GM12892 (cell line): ENCODE measurements around the gene LACTBL1.
"Not testable (repeated sequence)": the region's sequence is repeated elsewhere in the genome, so short reads cannot be mapped to it uniquely, and the experiment has no call there.

ENCODE experiments used
- DNase-seq: peaks from one replicate; pipeline ENCODE4 v3.0.0; 2011; ENCODE audit not compliant: insufficient read length
- FAIRE-seq: peaks from 2 replicates; lab custom pipeline; 2011; peaks lifted over from hg19 to GRCh38; lab: Jason Lieb, UNC
- POLR2A ChIP-seq: IDR thresholded peaks from 2 replicates; pipeline ENCODE4 v1.6.1; 2011; ENCODE audit warnings: low read depth, low read length, control low read depth
- POLR2AphosphoS5 ChIP-seq: IDR thresholded peaks from 2 replicates; pipeline ENCODE4 v1.6.1; 2011; ENCODE audit warnings: low read depth, low read length, control low read depth
- TAF1 ChIP-seq: IDR thresholded peaks from 2 replicates; pipeline ENCODE4 v1.6.1; 2011; ENCODE audit warnings: low read depth, mild to moderate bottlenecking, control low read depth, low read length, borderline replicate concordance

LACTBL1 gene

DNA sequence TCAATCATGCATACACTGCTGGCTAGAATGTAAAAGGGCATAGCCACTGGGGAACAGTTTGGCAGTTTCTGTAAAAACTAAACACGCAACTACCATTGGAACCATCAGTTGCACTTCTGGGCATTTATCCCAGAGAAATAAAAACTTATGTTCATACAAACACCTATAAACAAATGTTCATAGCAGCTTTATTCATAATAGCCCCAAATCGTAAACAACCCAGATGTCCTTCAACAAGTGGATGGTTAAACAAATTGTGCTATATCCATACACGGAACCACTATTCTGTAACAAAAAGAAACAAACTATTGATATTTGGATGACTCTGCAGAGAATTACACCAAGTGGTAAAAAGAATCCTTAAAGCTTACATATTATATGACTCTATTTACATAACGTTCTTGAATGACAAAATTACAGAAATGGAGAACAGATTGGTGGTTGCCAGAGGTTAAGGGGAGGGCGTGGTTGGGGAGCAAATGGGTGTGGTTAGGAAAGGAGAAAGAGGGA lies 22.8 kb downstream of the LACTBL1 start:
- no peak for DNase-seq
- FAIRE-seq, result no peak
- no peak for TF ChIP-seq POLR2A
- no peak for TF ChIP-seq POLR2AphosphoS5
- no peak for TF ChIP-seq TAF1

DNA sequence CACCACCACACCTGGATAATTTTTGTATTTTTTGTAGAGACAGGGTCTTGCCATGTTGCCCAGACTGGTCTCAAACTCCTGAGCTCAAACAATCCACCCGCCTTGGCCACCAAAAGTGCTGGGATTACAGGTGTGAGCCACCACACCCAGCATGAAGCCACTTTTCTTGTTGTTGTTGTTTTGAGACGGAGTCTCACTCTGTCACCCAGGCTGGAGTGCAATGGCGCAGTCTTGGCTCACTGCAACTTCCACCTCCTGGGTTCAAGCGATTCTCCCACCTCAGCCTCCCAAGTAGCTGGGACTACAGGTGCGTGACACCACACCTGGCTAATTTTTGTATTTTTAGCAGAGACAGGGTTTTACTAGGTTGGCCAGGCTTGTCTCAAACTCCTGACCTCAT lies 27.5 kb downstream of the LACTBL1 start:
- not testable (repeated sequence) for FAIRE-seq

DNA sequence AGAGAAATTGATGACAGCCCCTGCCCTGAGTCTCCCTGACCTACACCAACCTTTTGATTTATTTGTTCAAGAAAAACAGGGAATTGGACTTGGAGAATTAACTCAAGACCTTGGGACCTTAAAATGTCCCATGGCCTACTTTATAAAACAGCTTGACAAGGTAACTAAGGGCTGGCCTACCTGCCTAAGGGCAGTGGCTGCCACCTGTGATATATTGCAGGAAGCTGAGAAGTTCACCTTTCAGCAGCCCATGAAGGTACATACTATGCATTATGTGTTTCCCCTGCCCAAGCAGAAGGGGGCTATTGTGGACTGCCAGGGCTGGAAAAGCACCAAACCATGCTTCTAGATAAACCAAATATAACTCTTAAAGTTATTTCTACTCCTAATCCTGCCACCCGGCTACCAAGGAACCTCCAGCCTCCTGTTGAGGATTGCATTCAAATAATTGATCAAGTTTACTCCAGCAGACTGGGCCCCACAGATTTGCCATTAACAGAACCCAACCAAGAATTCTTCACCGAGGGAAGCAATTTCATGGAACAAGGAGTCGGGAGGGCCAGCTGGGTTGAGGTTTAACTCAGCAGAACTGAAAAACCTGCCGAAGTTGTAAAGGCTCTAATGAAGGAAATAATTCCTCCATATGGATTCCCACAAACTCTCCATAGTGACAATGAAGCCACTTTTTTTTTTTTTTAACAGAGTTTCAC lies 28.2 kb downstream of the LACTBL1 start:
- no peak for TF ChIP-seq POLR2A
- no peak for TF ChIP-seq TAF1
- TF ChIP-seq POLR2AphosphoS5, result no peak
- DNase-seq (no peak), FAIRE-seq (no peak)

More for the DNA sequence above, 27.5 kb downstream of the LACTBL1 start:
- DNase-seq, result not testable (repeated sequence)

DNA sequence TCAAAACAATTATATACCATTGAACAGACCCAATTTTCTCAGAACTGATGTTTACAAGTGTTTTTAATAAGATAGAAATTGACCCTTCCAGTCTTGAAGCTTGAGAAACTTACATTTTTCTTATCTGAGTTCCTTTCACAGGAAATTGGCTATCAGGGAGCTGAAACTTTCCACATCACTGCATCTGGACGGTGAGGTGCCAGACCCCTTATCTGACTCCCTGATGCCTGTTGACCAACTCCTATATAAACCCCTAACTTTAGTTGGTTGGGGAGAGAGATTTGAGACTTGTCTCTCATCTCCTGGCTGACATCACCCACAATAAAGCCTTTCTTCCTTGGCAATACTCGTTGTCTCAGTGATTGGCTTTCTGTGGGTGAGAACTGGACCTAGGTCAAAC lies 31.4 kb downstream of the LACTBL1 start:
- DNase-seq (no peak), FAIRE-seq (no peak)
- no peak for TF ChIP-seq TAF1
- no peak for TF ChIP-seq POLR2AphosphoS5
- no peak for TF ChIP-seq POLR2A

DNA sequence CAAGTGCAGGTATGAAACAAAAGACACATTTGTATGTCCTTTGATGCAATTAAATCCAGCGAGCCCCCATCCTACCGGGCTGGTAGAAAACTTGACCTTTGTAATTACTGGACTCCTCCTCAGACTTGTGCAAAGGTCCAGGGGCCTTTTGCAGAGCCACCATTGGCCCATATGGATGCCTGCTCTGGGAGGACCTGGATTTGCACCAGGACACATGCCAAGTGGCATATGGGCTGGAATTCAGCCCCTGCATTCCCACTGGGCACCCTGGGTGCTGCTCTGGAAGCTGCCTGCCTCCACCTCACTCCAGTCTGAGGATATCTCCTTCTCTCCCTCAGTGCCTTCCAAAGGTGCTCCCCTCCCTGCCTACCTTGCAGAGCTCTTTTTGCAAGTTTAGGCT lies 36.0 kb downstream of the LACTBL1 start:
- no peak for FAIRE-seq
- TF ChIP-seq POLR2A, result no peak
- no peak for DNase-seq

DNA sequence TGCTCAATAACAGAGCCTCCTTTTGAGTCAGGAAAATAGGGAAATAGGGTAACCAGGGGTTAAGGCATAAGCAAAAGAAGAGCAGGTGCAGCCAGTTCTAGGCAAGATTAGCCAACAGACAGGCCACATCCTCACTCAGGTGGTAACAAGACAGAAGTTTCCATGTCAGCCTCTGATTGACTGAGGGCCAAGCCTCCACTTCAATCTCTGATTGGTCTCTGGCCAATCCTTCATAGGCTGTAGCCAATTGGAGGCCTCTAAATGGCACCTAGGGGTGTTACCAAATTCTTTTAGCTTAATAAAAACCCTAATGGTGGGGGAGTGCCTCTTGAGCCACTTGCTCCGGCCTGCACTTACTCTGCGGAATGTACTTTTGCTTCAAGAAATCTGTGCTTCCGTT lies 37.2 kb downstream of the LACTBL1 start:
- DNase-seq (no peak), FAIRE-seq (no peak)
- TF ChIP-seq TAF1 (no peak), POLR2AphosphoS5 (no peak), POLR2A (no peak)

DNA sequence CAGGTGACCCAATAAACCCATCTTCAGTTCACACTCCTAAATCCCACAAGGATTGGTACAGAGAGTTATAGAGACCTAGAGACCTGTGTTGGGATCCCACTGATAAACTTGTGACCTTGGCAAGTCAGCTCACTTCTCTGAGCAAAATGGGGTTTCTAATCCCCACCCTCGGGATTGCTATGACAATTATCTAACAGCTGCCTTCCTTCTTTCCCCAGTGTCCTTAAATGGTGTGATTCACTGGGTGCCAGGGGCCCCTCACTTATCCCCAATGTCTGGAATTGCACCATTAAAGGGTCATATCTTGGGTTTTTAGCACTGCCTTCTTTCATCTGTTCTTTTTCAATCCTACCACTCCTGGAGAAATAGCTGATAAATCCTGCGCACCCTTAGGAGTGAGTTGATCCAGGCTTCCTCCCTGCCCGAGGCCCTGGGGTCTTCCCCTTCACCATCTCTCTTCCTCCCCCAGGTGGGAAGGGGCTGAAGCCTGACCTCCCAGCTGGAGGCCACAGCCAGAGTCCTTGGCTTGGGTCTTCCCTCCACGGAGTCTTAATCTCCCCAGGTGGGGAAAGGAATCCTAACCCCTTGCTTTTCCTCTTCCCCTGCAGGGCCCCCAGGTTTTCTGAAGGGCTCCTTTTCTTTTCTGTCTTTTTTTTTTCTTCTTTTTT lies 39.7 kb downstream of the LACTBL1 start:
- TF ChIP-seq POLR2AphosphoS5 (no peak), POLR2A (no peak), TAF1 (no peak)
- DNase-seq, result no peak
- no peak for FAIRE-seq

DNA sequence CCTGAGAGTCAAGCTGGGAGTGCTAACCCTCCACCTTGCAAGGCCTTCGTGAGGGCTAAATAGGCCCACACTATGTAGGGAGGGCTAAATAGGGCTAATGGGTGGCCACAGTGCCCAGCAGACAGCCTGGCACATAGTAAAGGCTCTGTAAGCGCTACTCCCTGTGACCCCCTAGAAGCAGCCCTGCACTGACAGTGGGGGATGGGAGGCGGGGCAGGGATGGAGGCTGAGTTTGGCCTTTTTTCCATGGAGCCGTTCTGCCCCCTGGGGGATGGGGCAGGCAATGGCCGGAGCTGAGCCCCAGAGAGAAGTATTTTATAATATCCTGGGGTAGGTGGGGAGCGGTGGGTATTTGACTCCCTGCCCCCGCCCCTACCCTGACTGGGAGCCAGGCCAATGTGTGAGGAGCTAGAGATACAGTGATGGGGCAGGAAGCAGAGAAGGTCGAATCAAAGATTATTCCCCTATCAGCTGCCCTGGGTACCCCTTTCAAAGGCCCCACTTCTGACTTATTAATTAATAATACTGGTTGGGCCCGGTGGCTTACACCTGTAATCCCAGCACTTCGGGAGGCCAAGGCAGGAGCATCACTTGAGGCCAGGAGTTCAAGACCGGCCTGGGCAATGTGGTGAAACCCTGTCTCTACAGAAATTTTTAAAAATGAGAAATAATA lies 42.3 kb downstream of the LACTBL1 start:
- no peak for FAIRE-seq

DNA sequence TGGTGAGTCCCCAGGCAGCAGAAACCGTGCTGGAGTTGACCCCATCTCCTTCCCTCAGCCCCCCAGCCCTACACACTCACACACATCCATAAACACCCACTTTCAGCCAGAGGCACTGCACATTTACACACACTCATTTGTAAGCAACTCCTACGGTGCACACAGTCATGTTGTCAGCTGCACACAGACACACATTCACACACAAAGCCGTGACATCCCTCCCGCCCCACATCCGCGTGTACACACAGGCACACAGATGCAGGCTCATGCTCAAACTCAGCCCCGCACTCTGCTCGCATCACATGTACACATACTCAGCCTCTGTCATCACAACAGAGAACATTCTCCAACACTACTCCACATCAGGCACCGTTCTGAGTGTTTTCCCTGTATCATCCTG lies 47.6 kb downstream of the LACTBL1 start:
- no peak for FAIRE-seq
- TF ChIP-seq TAF1 (no peak), POLR2AphosphoS5 (no peak), POLR2A (no peak)

More for the DNA sequence above, 42.3 kb downstream of the LACTBL1 start:
- peak; percentile 68 for DNase-seq
- TF ChIP-seq POLR2A (no peak), POLR2AphosphoS5 (no peak), TAF1 (no peak)

DNA sequence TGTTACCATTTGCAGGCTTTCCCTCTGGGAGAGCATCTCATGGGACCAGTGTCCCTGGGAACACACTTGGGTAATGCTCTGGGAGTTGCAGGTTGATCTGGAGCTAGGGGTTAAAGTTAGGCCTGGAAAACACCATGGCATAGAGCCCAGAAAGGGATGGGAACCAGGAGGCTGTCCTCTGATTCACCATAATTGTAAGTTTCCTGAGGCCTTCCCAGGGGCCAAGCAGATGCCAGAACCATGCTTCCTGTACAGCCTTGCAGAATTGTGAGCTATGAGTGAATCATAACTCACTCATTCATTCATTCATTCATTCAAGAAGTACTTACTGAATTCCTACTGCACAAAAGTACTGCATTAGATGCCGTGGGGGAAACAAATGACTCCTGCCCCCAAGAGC lies 50.0 kb downstream of the LACTBL1 start:
- TF ChIP-seq POLR2AphosphoS5, result no peak
- no peak for TF ChIP-seq TAF1
- no peak for TF ChIP-seq POLR2A
- no peak for DNase-seq
- FAIRE-seq, result no peak

More for the DNA sequence above, 47.6 kb downstream of the LACTBL1 start:
- DNase-seq, result no peak

DNA sequence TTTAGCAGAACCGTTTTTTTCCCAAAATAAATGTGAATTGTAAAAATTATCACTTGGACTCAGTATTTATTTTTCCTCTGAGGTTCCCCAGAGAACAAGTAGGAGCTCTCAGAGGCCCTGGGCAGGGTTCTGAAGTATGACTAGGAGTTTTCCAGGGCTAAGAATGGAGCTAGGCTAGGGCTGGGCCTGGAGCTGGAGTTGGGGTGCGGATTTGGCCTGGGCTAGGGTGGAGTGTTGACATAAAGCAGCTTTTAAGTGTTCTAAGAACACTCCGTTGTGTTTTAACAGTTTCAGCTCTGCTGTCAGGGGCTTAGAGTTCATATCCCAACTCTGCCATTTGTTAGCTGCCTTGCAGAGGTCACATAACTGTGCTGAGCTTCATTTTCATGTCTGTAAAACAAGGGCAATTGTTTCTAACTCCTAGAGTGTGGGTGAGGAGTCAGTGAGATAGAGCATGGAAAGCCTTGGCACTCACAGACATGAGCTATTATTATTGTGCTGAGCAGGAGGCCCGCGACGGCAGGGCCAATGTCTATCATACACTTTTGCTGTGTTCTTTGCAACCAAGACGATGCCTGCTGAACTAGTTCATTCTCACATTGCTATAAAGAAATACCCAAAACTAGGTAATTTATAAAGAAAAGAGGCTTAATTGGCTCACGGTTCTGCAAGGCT lies 51.1 kb downstream of the LACTBL1 start:
- no peak for TF ChIP-seq POLR2A
- no peak for TF ChIP-seq TAF1
- no peak for TF ChIP-seq POLR2AphosphoS5
- no peak for FAIRE-seq
- no peak for DNase-seq
